SK-N-SH (cell line): ENCODE results near the gene RRAGC. TPM values are rescaled to one million over a fixed set of nuclear protein-coding genes. Genes with fewer than 3 reads are reported as not detected.
"Not testable (repeated sequence)": the region's sequence is repeated elsewhere in the genome, so short reads cannot be mapped to it uniquely, and the experiment has no call there.

Source experiments
- CTCF ChIA-PET: fragments of 300-600, 350-600 bp; formaldehyde crosslinking; extraction: SDS; loops from one replicate; lab custom pipeline; 2021; lab: Yijun Ruan, JAX
- POLR2A ChIA-PET: fragments of 350-600 bp; sonication (Branson Sonifier 250); formaldehyde crosslinking; extraction: SDS; loops from one replicate; lab custom pipeline; 2020; ENCODE audit warnings: antibody characterized with exemption, inconsistent platforms; lab: Yijun Ruan, JAX
- DNase-seq: peaks from one replicate; pipeline ENCODE4 v3.0.0; 2012
- H2AFZ ChIP-seq: fragments of 200-600 bp; sonication (generic); 2 replicates; pipeline ENCODE4 v1.8.1; 2016; ENCODE audit warnings: antibody characterized with exemption, mild to moderate bottlenecking, low read depth
- H3F3A ChIP-seq: fragments of 200-600 bp; sonication (generic); replicated peaks from 2 replicates; pipeline ENCODE3; 2016; ENCODE audit warnings: antibody characterized with exemption, mild to moderate bottlenecking; ENCODE audit not compliant: insufficient read depth
- H3K27ac ChIP-seq, 2 experiments: fragments of 200-500 bp in 1 of 2; fragments of 200-600 bp in 1 of 2; sonication (Bioruptor generic) in 1 of 2; sonication (generic), shearing (Covaris generic) in 1 of 2; 2 replicates each; pipeline versions ENCODE4 v1.5.1 to v1.6.1; 2014 to 2016; ENCODE audit warnings: low read depth in 2 of 2, inconsistent platforms in 1 of 2, low read length in 1 of 2, mild to moderate bottlenecking in 1 of 2, mixed read lengths in 1 of 2
- H3K27me3 ChIP-seq: fragments of 200-600 bp; sonication (generic), shearing (Covaris generic); 2 replicates; pipeline ENCODE4 v1.6.1; 2016; ENCODE audit warnings: mixed run types; ENCODE audit not compliant: insufficient read depth
- H3K36me3 ChIP-seq, 2 experiments: fragments of 200-500 bp in 1 of 2; fragments of 200-600 bp in 1 of 2; sonication (Bioruptor generic) in 1 of 2; sonication (generic) in 1 of 2; replicated peaks in 1 of 2; 2 replicates each; pipeline versions ENCODE3 to v1.5.1; 2014 to 2016; ENCODE audit warnings: low read length in 1 of 2, mild to moderate bottlenecking in 1 of 2; ENCODE audit not compliant: insufficient read depth in 2 of 2, control insufficient read depth in 1 of 2
- H3K4me1 ChIP-seq, 2 experiments: fragments of 200-500 bp in 1 of 2; fragments of 200-600 bp in 1 of 2; sonication (Bioruptor generic) in 1 of 2; sonication (generic), shearing (Covaris generic) in 1 of 2; 2 replicates each; pipeline versions ENCODE4 v1.5.1 to v1.6.1; 2014 to 2016; ENCODE audit warnings: low read depth in 1 of 2, low read length in 1 of 2, mixed run types in 1 of 2; ENCODE audit not compliant: insufficient read depth in 2 of 2, control insufficient read depth in 1 of 2
- H3K4me2 ChIP-seq: fragments of 200-600 bp; sonication (generic), shearing (Covaris generic); 2 replicates; pipeline ENCODE4 v1.6.1; 2017; ENCODE audit warnings: mixed run types
- H3K4me3 ChIP-seq, 2 experiments: fragments of 200-500 bp in 1 of 2; fragments of 200-600 bp in 1 of 2; sonication (Bioruptor generic) in 1 of 2; sonication (generic), shearing (Covaris generic) in 1 of 2; 2 replicates each; pipeline versions ENCODE4 v1.5.1 to v1.8.1; 2014 to 2016; ENCODE audit warnings: low read depth in 2 of 2, inconsistent platforms in 1 of 2, low read length in 1 of 2, mild to moderate bottlenecking in 1 of 2, mixed read lengths in 1 of 2, moderate library complexity in 1 of 2
- H3K79me2 ChIP-seq: fragments of 200-600 bp; sonication (generic); 2 replicates; pipeline ENCODE4 v1.8.1; 2017; ENCODE audit warnings: mild to moderate bottlenecking; ENCODE audit not compliant: insufficient read depth
- H3K9ac ChIP-seq: fragments of 200-600 bp; sonication (generic); 2 replicates; pipeline ENCODE4 v1.6.1; 2017; ENCODE audit warnings: mixed run types
- H3K9me2 ChIP-seq: fragments of 200-600 bp; sonication (generic); 2 replicates; pipeline ENCODE4 v1.6.1; 2017; ENCODE audit warnings: mixed run types
- H3K9me3 ChIP-seq: fragments of 200-600 bp; sonication (generic); 2 replicates; pipeline ENCODE4 v1.6.1; 2017; ENCODE audit warnings: mixed run types, mild to moderate bottlenecking, moderate library complexity
- H4K20me1 ChIP-seq: fragments of 200-600 bp; sonication (generic); 2 replicates; pipeline ENCODE4 v1.6.1; 2017; ENCODE audit warnings: mild to moderate bottlenecking, mixed run types; ENCODE audit not compliant: insufficient read depth
- CTCF ChIP-seq: fragments of 200-600 bp; sonication (generic); IDR thresholded peaks from 2 replicates; pipeline ENCODE4 v1.6.1; 2017; ENCODE audit warnings: antibody characterized with exemption, mild to moderate bottlenecking, moderate library complexity
- EP300 ChIP-seq, 2 experiments: IDR thresholded peaks; 2 replicates each; pipeline versions ENCODE4 v1.4.0 to v1.6.1; 2012; ENCODE audit warnings: borderline replicate concordance in 1 of 2, low read depth in 1 of 2, low read length in 1 of 2
- GATA2 ChIP-seq: sonication (generic); formaldehyde crosslinking; IDR thresholded peaks from 2 replicates; pipeline ENCODE4 v1.5.0; 2020; ENCODE audit warnings: mild to moderate bottlenecking, missing genetic modification reagents
- JUND ChIP-seq: IDR thresholded peaks from 2 replicates; pipeline ENCODE4 v1.4.0; 2012
- POLR2AphosphoS5 ChIP-seq: IDR thresholded peaks from 2 replicates; pipeline ENCODE4 v1.6.1; 2012; ENCODE audit warnings: low read depth, low read length
- RAD21 ChIP-seq: IDR thresholded peaks from 2 replicates; pipeline ENCODE4 v1.6.1; 2012; ENCODE audit warnings: mild to moderate bottlenecking, low read length
- RCOR1 ChIP-seq: fragments of 150-350 bp; IDR thresholded peaks from 2 replicates; pipeline ENCODE4 v1.6.1; 2017; ENCODE audit warnings: antibody characterized with exemption, low read length
- REST ChIP-seq: IDR thresholded peaks from 2 replicates; pipeline ENCODE4 v1.6.1; 2012; ENCODE audit warnings: mild to moderate bottlenecking, low read depth, low read length, moderate library complexity
- RFX5 ChIP-seq: IDR thresholded peaks from 2 replicates; pipeline ENCODE4 v1.6.1; 2012; ENCODE audit warnings: mild to moderate bottlenecking, improper control_type of control experiment, low read length
- SIN3A ChIP-seq: IDR thresholded peaks from 2 replicates; pipeline ENCODE4 v1.6.1; 2012; ENCODE audit warnings: low read depth, mild to moderate bottlenecking, low read length, moderate library complexity, borderline replicate concordance
- SMC3 ChIP-seq: IDR thresholded peaks from 2 replicates; pipeline ENCODE4 v1.6.1; 2012; ENCODE audit warnings: low read depth, low read length, improper control_type of control experiment
- WGBS: methylation state at CpG from one replicate; pipeline ENCODE4 v1.1.6; 2017; ENCODE audit warnings: low lambda C conversion rate; 5-methylcytosine and 5-hydroxymethylcytosine counted together
- polyA plus RNA-seq, 3 experiments: library from polyadenylated mRNA; depleted of rRNA; stranded (reverse); fragments of >200 nt; gene quantifications; 2 replicates each; pipeline ENCODE4 v1.2.3, GENCODE V29; 2012

Gene RRAGC
- polyA plus RNA-seq, 1 of the 3 experiments (the other 2 are of a cell fraction): 9.6 TPM

- TF ChIP-seq REST (no peak), SIN3A (no peak), RFX5 (no peak), RCOR1 (no peak), EP300 (IDR thresholded peaks at IDR 0.05; ENCODE audit: borderline replicate concordance in 1 of 2, low read depth in 1 of 2, low read length in 1 of 2) (no peak), GATA2 (CRISPR knock-in tag) (no peak)
- TF ChIP-seq, all 33 proteins: peak for 0
These were observed 13.4 kb downstream of the RRAGC start (continued) for GRCh38 chr1:38846210-38846609.

GRCh38 chr1:38845088-38845487 is 14.5 kb downstream of the RRAGC start:
- H3K4me3 ChIP-seq, H3K9ac ChIP-seq, DNase-seq, H2AFZ ChIP-seq, H3K4me2 ChIP-seq, H3K79me2 ChIP-seq, H4K20me1 ChIP-seq, H3K27me3 ChIP-seq, H3K9me3 ChIP-seq, POLR2A ChIA-PET, H3F3A ChIP-seq, H3K4me1 ChIP-seq, H3K9me2 ChIP-seq, H3K27ac ChIP-seq: not testable (repeated sequence)
- 98% methylated on average over 3 of the region's 3 CpGs for WGBS
- CTCF ChIA-PET: interaction anchor here (0.6 to 4.1 kb wide), 2 partner anchors 10 to 240 kb away, joined by 3 to 18 read pairs; no protein-coding TSS in a partner anchor
- H3K36me3 ChIP-seq: peaks cover 11 to 52% of the 10 kb centered on the region in 2 experiments

- Histone ChIP-seq H3K9ac (no peak overlapping the region), H2AFZ (no peak overlapping the region), H3K27ac (no peak overlapping the region), H3K9me2 (no peaks in the 10 kb centered on the region), H3K4me3 (no peak overlapping the region)
- no peak for TF ChIP-seq POLR2AphosphoS5
- TF ChIP-seq CTCF: no peak
- no peak for TF ChIP-seq JUND
- no peak for TF ChIP-seq RAD21
- no peak for TF ChIP-seq SMC3
- TF ChIP-seq, all 33 proteins: peak for 0
- CTCF ChIA-PET: interaction anchor here (1.0 kb wide), 1 partner anchor 12 kb away, joined by 3 read pairs; no protein-coding TSS in a partner anchor
- Histone ChIP-seq H3K36me3 (peaks cover 33 to 41% of the 10 kb centered on the region in 2 experiments), H3K4me2 (no peak overlapping the region), H3F3A (no peaks in the 10 kb centered on the region), H3K27me3 (no peaks in the 10 kb centered on the region), H3K4me1 (no peaks in the 10 kb centered on the region), H3K9me3 (no peaks in the 10 kb centered on the region), H4K20me1 (no peaks in the 10 kb centered on the region), H3K79me2 (peaks cover 6% of the 10 kb centered on the region)
- POLR2A ChIA-PET: no interaction called here
- no peak for DNase-seq
- 85% methylated on average over 2 of the region's 2 CpGs for WGBS
These were observed 19.3 kb downstream of the RRAGC start for GRCh38 chr1:38840281-38840680.
